Measurements from ENCODE around the gene DPYD. TPM values are rescaled to one million over a fixed set of nuclear protein-coding genes. Genes with fewer than 3 reads are reported as not detected.

The DPYD gene
- total and polyA plus RNA-seq, 9 of the 15 experiments (the other 6 are each of a cell fraction or from before 2014, with no cell fraction given): 0.03 to 0.25 (median 0.08) TPM; not detected in 2

- Histone ChIP-seq H3K36me3 (ENCODE audit: control insufficient read depth, insufficient read depth, low read length) (no peaks in the 10 kb centered on the region), H4K20me1 (replicated peaks; ENCODE audit: control insufficient read depth, insufficient read depth, low read length) (no peaks in the 10 kb centered on the region), H3K79me2 (ENCODE audit: control insufficient read depth, insufficient read depth, low read length) (no peaks in the 10 kb centered on the region), H3K9ac (ENCODE audit: insufficient read depth in 1 of 2, low read depth in 2 of 2, low read length in 2 of 2) (no peak overlapping the region), H3K4me1 (replicated peaks in 1 of 2; ENCODE audit: control insufficient read depth in 2 of 2, insufficient read depth in 2 of 2, low read length in 2 of 2) (no peaks in the 10 kb centered on the region), H3K27ac (ENCODE audit: extremely low read depth, low read depth, low read length) (no peak overlapping the region), H3K4me2 (ENCODE audit: insufficient read depth, low read length) (no peak overlapping the region), H3K9me3 (replicated peaks; ENCODE audit: control insufficient read depth, insufficient read depth, low read depth, low read length) (peaks cover 2% of the 10 kb centered on the region; the same call in 1 of the 2 replicates), H3K9me1 (ENCODE audit: control insufficient read depth, insufficient read depth, low read length) (no peaks in the 10 kb centered on the region), H2AFZ (ENCODE audit: low read depth, low read length) (no peak overlapping the region), H3K27me3 (ENCODE audit: control insufficient read depth in 2 of 2, insufficient read depth in 2 of 2, low read length in 2 of 2) (no peaks in the 10 kb centered on the region), H3K4me3 (no peak overlapping the region)
- no peak for ATAC-seq
- in situ Hi-C loops (cut with MboI) (no loop called here), intact Hi-C loops (cut with micrococcal nuclease) (no loop called here)
- WGBS (ENCODE audit: insufficient coverage, low coverage, missing lambda C conversion rate): 0% methylated on average over 1 of the region's 1 CpG
- TF ChIP-seq TRIM25 (IDR thresholded peaks at IDR 0.05; ENCODE audit: borderline replicate concordance) (no peak), ZNF551 (CRISPR knock-in tag; IDR thresholded peaks at IDR 0.05) (no peak), RREB1 (CRISPR knock-in tag; IDR thresholded peaks at IDR 0.05) (no peak), ZNF584 (CRISPR knock-in tag; IDR thresholded peaks at IDR 0.05; ENCODE audit: low read depth) (no peak), ZNF282 (CRISPR knock-in tag; IDR thresholded peaks at IDR 0.05) (no peak), SETDB1 (IDR thresholded peaks at IDR 0.05; ENCODE audit: low read length) (no peak)
- ChIA-PET POLR2A (no interaction called here), CTCF (ENCODE audit: low intra/inter-chr PET ratio) (no interaction called here)
- no peak for FAIRE-seq
- no TSS peak for BruUV-seq (replicated peaks)
- no peak for DNase-seq (ENCODE audit: extremely low read depth in 1 of 4, low spot score in 3 of 4)
These were observed 106.7 kb downstream of the DPYD start for GRCh38 chr1:97814121-97814520.
